LNCAP (cell line): ENCODE results near the gene TAF11L8.
"Not testable (repeated sequence)": the region's sequence is repeated elsewhere in the genome, so short reads cannot be mapped to it uniquely, and the experiment has no call there.

Experiments
- TF ChIP-seq, protein P1 (sequence below): fragments of 450-650 bp; IDR thresholded peaks from 2 replicates; pipeline ENCODE4 v1.5.1; 2017; ENCODE audit warnings: mild to moderate bottlenecking

Gene TAF11L8

DNA sequence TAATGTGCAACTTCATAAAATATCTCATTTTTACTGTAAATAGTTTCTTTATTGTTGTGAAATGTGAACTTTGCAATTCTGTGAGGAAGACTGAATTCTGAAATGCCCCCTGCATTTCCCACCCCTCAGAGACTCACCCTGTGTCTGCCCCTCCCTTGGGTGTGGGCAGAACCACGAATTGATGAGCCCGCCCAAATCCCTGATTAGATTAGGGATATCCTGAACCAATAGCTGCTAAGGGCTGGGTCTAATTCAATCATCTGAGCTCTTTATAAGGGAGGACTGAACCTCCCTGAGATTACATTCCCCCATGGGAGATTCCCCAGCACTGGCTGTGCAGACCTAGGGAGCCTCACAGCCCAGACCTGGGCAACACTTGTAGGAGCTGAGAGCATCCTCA, 19.3 kb upstream of the TAF11L8 start, which contains the start of gene TAF11L12:
TAF11L12 (plus strand) TSS at position 301 of the 400 bp plus-strand sequence.
- TF ChIP-seq, protein P1, sequence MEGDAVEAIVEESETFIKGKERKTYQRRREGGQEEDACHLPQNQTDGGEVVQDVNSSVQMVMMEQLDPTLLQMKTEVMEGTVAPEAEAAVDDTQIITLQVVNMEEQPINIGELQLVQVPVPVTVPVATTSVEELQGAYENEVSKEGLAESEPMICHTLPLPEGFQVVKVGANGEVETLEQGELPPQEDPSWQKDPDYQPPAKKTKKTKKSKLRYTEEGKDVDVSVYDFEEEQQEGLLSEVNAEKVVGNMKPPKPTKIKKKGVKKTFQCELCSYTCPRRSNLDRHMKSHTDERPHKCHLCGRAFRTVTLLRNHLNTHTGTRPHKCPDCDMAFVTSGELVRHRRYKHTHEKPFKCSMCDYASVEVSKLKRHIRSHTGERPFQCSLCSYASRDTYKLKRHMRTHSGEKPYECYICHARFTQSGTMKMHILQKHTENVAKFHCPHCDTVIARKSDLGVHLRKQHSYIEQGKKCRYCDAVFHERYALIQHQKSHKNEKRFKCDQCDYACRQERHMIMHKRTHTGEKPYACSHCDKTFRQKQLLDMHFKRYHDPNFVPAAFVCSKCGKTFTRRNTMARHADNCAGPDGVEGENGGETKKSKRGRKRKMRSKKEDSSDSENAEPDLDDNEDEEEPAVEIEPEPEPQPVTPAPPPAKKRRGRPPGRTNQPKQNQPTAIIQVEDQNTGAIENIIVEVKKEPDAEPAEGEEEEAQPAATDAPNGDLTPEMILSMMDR = not testable (repeated sequence)

DNA sequence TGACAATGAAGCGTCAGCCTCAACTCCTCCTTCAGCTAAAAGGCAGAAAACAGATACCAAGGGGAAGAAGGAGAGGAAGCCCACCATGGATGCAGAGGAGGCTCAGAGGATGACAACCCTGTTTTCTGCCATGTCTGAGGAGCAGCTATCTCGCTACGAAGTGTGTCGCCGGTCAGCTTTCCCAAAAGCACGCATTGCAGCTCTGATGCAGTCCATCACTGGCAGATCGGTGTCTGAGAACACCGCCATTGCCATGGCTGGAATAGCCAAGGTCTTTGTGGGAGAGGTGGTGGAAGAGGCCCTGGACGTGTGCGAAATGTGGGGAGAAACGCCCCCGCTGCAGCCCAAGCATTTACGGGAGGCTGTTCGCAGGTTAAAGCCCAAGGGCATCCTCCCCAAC, 14.2 kb upstream of the TAF11L8 start:
- TF ChIP-seq, protein P1 = no peak

GRCh38 chr5:17603880-17604279, 13.1 kb upstream of the TAF11L8 start, which contains the start of gene TAF11L11:
Gene TAF11L11 (plus strand): TSS chr5:17604183.
- TF ChIP-seq, protein P1 = not testable (repeated sequence)

GRCh38 chr5:17597728-17598127, 7.0 kb upstream of the TAF11L8 start, which contains the start of gene TAF11L10:
Gene TAF11L10 (minus strand): TSS chr5:17597828.
- TF ChIP-seq, protein P1 = not testable (repeated sequence)

DNA sequence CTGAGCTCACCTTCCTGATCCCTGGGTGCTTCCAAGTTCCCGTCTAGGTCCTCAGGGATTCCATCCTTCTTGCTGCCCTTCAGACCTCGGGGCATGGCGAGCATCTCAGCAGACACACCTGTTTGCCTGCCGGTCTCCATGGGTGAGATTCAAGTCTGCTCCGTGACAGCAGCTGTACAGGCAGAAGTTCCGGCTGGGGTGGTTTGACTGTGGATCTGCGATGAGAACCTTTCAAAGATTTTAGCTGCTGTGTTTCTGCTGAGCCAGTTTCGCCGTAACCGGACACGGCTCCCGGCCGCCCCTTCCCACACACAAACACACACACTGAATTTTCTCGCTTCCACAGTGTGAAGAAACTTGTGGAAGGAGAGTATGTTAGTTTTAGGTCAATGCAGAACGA, 3.5 kb upstream of the TAF11L8 start, which contains the start of gene TAF11L9:
TAF11L9 (minus strand) TSS at position 140 of the 400 bp plus-strand sequence.
- TF ChIP-seq, protein P1 = not testable (repeated sequence)

DNA sequence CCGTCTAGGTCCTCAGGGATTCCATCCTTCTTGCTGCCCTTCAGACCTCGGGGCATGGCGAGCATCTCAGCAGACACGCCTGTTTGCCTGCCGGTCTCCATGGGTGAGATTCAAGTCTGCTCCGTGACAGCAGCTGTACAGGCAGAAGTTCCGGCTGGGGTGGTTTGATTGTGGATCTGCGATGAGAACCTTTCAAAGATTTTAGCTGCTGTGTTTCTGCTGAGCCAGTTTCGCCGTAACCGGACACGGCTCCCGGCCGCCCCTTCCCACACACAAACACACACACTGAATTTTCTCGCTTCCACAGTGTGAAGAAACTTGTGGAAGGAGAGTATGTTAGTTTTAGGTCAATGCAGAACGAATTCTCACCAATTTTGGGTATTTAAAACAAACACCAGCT, 5.1 kb downstream of the TAF11L8 start, which contains the start of gene TAF11L7:
TAF11L7 (minus strand) TSS at position 101 of the 400 bp plus-strand sequence.
- TF ChIP-seq, protein P1 = not testable (repeated sequence)
